ENCODE measurements around the gene ZYX. TPM values are rescaled to one million over a fixed set of nuclear protein-coding genes. Genes with fewer than 3 reads are reported as not detected.
"Not testable (repeated sequence)": the region's sequence is repeated elsewhere in the genome, so short reads cannot be mapped to it uniquely, and the experiment has no call there.

ZYX gene
- total and polyA plus RNA-seq, 2 donors (not counting 1 experiment from before 2014, with no cell fraction given): 33.5 to 85.6 TPM

DNA sequence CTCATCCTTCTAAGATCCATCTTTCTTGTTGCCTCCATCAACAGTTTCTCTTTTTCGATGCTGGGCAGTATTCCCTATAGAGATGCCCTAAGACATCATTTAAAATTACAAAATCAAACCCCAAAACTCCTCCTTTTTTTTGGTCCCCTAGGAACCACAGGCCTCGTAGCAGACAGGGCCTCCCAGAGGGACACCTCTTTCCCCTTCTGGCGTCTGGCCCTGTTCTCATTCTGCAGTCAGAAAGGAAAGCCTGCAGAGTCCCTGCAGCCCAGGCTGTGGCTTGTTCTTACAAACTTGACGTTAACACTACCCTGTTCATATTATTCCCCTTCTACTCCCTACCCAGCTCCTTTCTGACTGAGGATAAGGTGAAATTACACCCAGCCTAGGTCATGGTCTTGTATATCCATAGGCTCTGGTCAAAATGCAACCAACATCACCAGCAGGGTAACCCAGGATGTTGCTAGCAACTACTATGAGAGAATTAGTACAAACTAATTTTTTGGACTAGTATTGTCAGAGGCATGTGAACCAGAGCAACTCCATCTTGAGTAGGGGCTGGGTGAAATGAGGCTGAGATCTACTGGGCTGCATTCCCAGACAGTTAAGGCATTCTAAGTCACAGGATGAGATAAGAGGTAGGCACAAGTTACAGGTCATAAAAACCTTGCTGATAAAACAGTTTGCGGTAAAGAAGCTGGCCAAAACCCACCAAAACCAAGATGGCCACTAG lies 31.0 kb downstream of the ZYX start:
- Histone ChIP-seq H2AFZ (ENCODE audit: low read length) (no peak overlapping the region), H3K27me3 (ENCODE audit: control insufficient read depth, insufficient read depth, low read length) (no peaks in the 10 kb centered on the region), H3K4me2 (ENCODE audit: extremely low read depth, insufficient read depth, low read length) (no peak overlapping the region), H3K4me1 (ENCODE audit: control insufficient read depth, extremely low read depth, insufficient read depth, low read length) (peaks cover 5% of the 10 kb centered on the region), H3K4me3 (replicated peaks in 1 of 4; ENCODE audit: control extremely low read depth in 1 of 4, insufficient read depth in 1 of 4, low read depth in 3 of 4, low read length in 4 of 4) (no peak overlapping the region), H4K20me1 (ENCODE audit: control insufficient read depth, extremely low read depth, insufficient read depth, low read length) (no peaks in the 10 kb centered on the region), H3K9ac (ENCODE audit: insufficient read depth, low read length) (no peak overlapping the region), H3K27ac (ENCODE audit: insufficient read depth, low read length) (no peak overlapping the region), H3K36me3 (ENCODE audit: control insufficient read depth, insufficient read depth, low read length) (no peaks in the 10 kb centered on the region), H3K79me2 (ENCODE audit: control insufficient read depth, insufficient read depth, low read length) (no peaks in the 10 kb centered on the region), H3K9me3 (ENCODE audit: control insufficient read depth, insufficient read depth, low read depth, low read length) (no peaks in the 10 kb centered on the region)
- DNase-seq (ENCODE audit: low read depth in 2 of 2): no peak
- TF ChIP-seq EZH2 (IDR thresholded peaks at IDR 0.05; ENCODE audit: low read length, missing control alignments) (no peak), CTCF (conservative IDR thresholded peaks at IDR 0.05 in 1 of 2, IDR thresholded peaks at IDR 0.05 in 1 of 2; ENCODE audit: low read depth in 1 of 2, low read length in 2 of 2) (no peak)

GRCh38 chr7:143413123-143413522 lies 32.0 kb downstream of the ZYX start:
- Histone ChIP-seq H4K20me1 (ENCODE audit: control insufficient read depth, extremely low read depth, insufficient read depth, low read length) (no peaks in the 10 kb centered on the region), H3K27ac (ENCODE audit: insufficient read depth, low read length) (no peak overlapping the region), H3K4me2 (ENCODE audit: extremely low read depth, insufficient read depth, low read length) (no peak overlapping the region), H3K4me1 (ENCODE audit: control insufficient read depth, extremely low read depth, insufficient read depth, low read length) (peaks cover 4% of the 10 kb centered on the region), H3K4me3 (replicated peaks in 1 of 4; ENCODE audit: control extremely low read depth in 1 of 4, insufficient read depth in 1 of 4, low read depth in 3 of 4, low read length in 4 of 4) (no peak overlapping the region), H3K79me2 (ENCODE audit: control insufficient read depth, insufficient read depth, low read length) (no peaks in the 10 kb centered on the region), H3K9ac (ENCODE audit: insufficient read depth, low read length) (no peak overlapping the region), H3K36me3 (ENCODE audit: control insufficient read depth, insufficient read depth, low read length) (no peaks in the 10 kb centered on the region), H3K9me3 (ENCODE audit: control insufficient read depth, insufficient read depth, low read depth, low read length) (no peaks in the 10 kb centered on the region), H3K27me3 (ENCODE audit: control insufficient read depth, insufficient read depth, low read length) (no peaks in the 10 kb centered on the region), H2AFZ (ENCODE audit: low read length) (no peak overlapping the region)
- no peak for DNase-seq (ENCODE audit: low read depth in 2 of 2)
- TF ChIP-seq EZH2 (IDR thresholded peaks at IDR 0.05; ENCODE audit: low read length, missing control alignments): no peak
- TF ChIP-seq CTCF (conservative IDR thresholded peaks at IDR 0.05 in 1 of 2, IDR thresholded peaks at IDR 0.05 in 1 of 2; ENCODE audit: low read depth in 1 of 2, low read length in 2 of 2): no peak

- H3K4me3 ChIP-seq (replicated peaks in 1 of 4; ENCODE audit: control extremely low read depth in 1 of 4, insufficient read depth in 1 of 4, low read depth in 3 of 4, low read length in 4 of 4); DNase-seq (ENCODE audit: low read depth in 2 of 2); H3K9me3 ChIP-seq (ENCODE audit: control insufficient read depth, insufficient read depth, low read depth, low read length); H3K27ac ChIP-seq (ENCODE audit: insufficient read depth, low read length); H3K36me3 ChIP-seq (ENCODE audit: control insufficient read depth, insufficient read depth, low read length); H3K4me1 ChIP-seq (ENCODE audit: control insufficient read depth, extremely low read depth, insufficient read depth, low read length); H3K27me3 ChIP-seq (ENCODE audit: control insufficient read depth, insufficient read depth, low read length); H3K4me2 ChIP-seq (ENCODE audit: extremely low read depth, insufficient read depth, low read length); H4K20me1 ChIP-seq (ENCODE audit: control insufficient read depth, extremely low read depth, insufficient read depth, low read length); H2AFZ ChIP-seq (ENCODE audit: low read length); H3K9ac ChIP-seq (ENCODE audit: insufficient read depth, low read length); H3K79me2 ChIP-seq (ENCODE audit: control insufficient read depth, insufficient read depth, low read length): not testable (repeated sequence)
These were observed 34.1 kb downstream of the ZYX start for GRCh38 chr7:143415209-143415608.
